Measurements from ENCODE around the gene ESYT3.
"Not testable (repeated sequence)": the region's sequence is repeated elsewhere in the genome, so short reads cannot be mapped to it uniquely, and the experiment has no call there.

The ESYT3 gene

DNA sequence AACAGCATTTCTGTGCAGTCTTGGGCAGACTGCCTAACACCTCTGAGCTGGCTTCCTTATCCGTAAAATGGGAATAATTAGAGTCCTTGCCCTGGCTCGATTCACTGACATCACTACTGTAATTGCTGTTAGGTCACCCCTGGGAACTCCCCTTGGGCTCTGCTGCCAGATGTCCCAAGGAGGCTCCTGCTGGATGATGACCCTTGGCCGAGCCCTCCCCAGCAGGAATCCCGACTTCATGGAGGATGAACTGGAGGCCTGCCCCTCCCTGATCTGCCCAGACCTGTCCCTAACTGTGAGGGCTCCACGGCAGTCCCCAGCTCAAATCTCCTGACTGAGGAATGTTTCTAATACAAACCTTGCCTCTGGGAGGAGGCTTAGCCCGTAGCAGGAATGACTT lies 18.0 kb downstream of the ESYT3 start:
- H3K9me3 ChIP-seq (ENCODE audit: low read length), result no peaks in the 10 kb centered on the region
- no peaks in the 10 kb centered on the region for H3K36me3 ChIP-seq (ENCODE audit: insufficient read depth, low read length)
- peaks cover 3% of the 10 kb centered on the region for H3K4me1 ChIP-seq (ENCODE audit: insufficient read depth, low read length)
- H2AFZ ChIP-seq (ENCODE audit: low read depth, low read length), result no peak overlapping the region
- no peak overlapping the region for H3K4me3 ChIP-seq (ENCODE audit: low read length)
- peaks cover 7% of the 10 kb centered on the region for H3K27me3 ChIP-seq (ENCODE audit: insufficient read depth, low read length)

DNA sequence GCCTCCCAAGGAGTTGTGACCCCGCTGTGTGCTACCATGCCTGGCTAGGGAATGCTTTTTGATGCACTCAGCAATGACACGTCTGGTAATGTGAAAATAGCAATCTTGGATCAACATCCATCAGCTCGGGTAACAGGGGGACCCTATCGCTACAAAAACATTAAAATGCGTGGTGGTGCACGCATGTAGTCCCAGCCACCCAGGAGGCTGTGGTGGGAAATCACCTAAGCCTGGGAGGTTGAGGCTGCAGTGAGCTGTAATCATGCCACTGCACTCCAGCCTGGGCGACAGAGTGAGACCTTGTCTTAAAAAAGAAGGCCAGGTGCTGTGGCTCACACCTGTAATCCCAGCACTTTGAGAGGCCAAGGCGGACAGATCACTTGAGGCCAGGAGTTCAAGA lies 19.5 kb downstream of the ESYT3 start:
- H2AFZ ChIP-seq (ENCODE audit: low read depth, low read length); H3K9me3 ChIP-seq (ENCODE audit: low read length); H3K4me3 ChIP-seq (ENCODE audit: low read length); H3K4me1 ChIP-seq (ENCODE audit: insufficient read depth, low read length); H3K36me3 ChIP-seq (ENCODE audit: insufficient read depth, low read length); H3K27me3 ChIP-seq (ENCODE audit: insufficient read depth, low read length): not testable (repeated sequence)

DNA sequence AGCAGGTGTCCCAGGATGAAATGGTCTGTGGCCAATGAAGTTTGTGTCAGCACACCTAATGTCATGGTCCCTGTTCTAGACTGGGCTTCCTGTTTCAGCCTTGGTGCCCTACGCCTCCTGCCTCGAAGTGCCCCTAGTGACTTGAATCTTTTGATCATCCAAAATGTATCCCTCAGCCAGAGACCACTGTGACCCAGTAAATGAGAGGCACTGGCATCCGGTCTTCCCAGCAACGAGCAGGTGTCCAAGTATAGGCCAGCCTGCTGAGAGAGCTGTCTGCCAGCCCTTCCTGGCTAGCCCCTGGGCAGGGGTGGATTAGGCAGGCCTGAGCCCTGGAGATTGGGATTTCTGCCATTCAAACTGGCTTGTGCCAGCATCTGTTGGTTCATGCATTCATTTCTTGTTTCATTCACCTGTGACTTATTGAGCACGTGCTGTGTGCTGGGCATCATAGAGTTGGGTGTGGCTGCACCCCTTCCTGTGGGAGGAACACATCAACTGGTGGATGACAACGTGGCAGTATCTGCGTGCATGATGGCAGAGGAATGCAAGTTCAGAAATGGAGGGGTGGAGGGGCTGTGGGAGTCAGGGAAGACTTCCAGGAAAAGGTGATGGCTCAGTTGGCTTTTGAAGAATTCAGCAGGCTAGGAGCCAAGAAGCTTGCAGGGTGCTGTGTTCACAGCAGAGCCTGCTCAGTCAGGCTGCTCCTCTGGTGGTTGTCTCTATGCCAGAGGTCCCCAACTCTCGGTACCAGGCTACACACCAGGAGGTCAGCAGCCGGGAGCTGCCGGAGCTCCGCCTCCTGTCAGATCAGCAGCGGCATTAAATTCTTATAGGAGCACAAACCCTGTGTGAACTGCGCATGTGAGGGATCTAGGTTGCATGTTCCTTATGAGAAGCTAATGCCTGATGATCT lies 21.6 kb downstream of the ESYT3 start:
- peaks cover 3% of the 10 kb centered on the region for H3K4me1 ChIP-seq (ENCODE audit: insufficient read depth, low read length)
- no peak overlapping the region for H3K4me3 ChIP-seq (ENCODE audit: low read length)
- no peak overlapping the region for H2AFZ ChIP-seq (ENCODE audit: low read depth, low read length)
- no peaks in the 10 kb centered on the region for H3K27me3 ChIP-seq (ENCODE audit: insufficient read depth, low read length)
- no peaks in the 10 kb centered on the region for H3K9me3 ChIP-seq (ENCODE audit: low read length)
- H3K36me3 ChIP-seq (ENCODE audit: insufficient read depth, low read length), result no peaks in the 10 kb centered on the region

DNA sequence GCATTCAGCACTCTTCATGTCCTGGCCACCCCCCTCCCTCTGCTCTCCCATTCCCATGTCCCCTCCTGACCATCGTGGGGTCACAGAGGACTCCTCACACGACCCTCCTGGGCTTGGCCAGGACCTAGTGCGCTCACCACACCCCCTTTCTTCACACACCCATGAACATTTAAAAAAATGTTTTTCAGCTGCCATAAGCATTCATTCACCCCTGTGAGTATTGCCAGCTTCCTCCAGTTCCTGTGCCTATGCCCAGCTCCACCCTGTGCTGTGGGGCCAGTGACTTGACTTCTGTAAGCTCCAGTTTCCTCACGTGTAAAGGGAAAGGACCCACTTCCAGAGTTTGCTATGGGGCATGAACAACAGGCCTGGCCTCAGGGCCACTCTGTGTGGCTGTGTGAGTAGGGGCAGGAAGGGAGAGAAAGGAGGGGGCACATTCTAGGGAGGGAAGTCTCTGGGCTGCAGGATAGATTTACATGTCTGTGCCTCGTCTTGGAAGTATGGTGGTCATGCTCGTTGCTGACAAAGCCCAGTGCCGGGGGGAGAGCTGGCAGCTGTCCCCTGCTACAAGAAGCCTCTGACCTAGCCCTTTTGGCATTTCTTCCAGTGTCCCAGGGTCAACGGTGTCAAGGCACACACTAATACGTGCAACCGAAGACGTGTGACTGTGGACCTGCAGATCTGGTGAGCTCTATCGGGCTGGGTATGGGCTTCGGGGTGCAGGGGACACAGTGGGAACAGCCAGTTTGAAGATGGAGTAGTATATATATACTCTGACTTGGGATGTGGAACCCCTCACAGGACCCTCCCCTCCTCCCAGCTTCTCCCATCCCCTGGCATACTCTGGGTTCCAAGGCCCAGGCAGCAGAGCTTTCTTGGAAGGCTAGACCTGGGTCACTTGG lies 22.8 kb downstream of the ESYT3 start:
- Histone ChIP-seq H2AFZ (ENCODE audit: low read depth, low read length) (no peak overlapping the region), H3K9me3 (ENCODE audit: low read length) (no peaks in the 10 kb centered on the region), H3K27me3 (ENCODE audit: insufficient read depth, low read length) (no peaks in the 10 kb centered on the region), H3K4me3 (ENCODE audit: low read length) (no peak overlapping the region), H3K4me1 (ENCODE audit: insufficient read depth, low read length) (peaks cover 3% of the 10 kb centered on the region), H3K36me3 (ENCODE audit: insufficient read depth, low read length) (no peaks in the 10 kb centered on the region)

DNA sequence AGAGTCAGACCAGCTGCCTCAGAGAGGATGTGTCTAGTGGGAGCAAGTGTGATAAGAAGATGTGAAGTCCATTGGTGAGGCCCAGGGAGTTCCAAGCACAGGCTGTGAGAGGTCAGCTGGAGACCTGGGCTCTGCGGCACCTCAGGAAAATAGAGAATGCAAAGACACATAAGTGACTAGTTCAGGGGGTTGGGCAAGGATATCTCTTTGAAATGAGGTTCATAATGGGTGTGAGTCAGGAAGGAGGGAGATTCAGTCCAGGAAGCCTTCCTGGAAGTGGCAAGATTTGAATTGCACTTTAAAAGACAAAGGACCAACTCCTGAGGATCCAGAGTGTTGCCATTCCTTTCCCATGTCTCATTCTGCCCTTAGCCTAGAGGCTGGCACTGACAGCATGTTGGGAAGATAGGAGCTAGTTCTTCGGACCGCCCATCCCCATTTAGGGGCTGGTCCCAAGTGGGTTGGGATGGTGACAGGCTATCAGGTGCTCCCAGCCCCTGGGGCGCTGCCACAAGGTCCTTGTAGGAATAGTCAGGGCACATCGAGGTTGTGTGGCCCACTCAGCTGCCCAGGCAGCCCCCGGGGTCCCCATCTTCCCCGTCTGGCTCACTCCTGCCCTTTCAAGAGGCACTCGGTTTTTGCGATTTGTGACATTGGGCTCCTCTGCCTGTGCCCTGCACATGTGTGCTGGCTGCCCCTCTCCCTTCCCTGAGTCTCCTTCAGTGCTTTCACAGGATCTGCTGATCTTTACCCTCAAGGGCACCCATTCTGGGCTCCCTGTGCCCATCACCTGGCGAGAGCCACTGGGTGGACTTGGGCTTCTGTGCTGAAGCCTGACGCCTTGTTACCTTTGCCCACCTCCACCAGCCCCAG lies 23.7 kb downstream of the ESYT3 start:
- Histone ChIP-seq H3K27me3 (ENCODE audit: insufficient read depth, low read length) (no peaks in the 10 kb centered on the region), H2AFZ (ENCODE audit: low read depth, low read length) (no peak overlapping the region), H3K4me3 (ENCODE audit: low read length) (no peak overlapping the region), H3K36me3 (ENCODE audit: insufficient read depth, low read length) (no peaks in the 10 kb centered on the region), H3K4me1 (ENCODE audit: insufficient read depth, low read length) (peaks cover 3% of the 10 kb centered on the region), H3K9me3 (ENCODE audit: low read length) (no peaks in the 10 kb centered on the region)

DNA sequence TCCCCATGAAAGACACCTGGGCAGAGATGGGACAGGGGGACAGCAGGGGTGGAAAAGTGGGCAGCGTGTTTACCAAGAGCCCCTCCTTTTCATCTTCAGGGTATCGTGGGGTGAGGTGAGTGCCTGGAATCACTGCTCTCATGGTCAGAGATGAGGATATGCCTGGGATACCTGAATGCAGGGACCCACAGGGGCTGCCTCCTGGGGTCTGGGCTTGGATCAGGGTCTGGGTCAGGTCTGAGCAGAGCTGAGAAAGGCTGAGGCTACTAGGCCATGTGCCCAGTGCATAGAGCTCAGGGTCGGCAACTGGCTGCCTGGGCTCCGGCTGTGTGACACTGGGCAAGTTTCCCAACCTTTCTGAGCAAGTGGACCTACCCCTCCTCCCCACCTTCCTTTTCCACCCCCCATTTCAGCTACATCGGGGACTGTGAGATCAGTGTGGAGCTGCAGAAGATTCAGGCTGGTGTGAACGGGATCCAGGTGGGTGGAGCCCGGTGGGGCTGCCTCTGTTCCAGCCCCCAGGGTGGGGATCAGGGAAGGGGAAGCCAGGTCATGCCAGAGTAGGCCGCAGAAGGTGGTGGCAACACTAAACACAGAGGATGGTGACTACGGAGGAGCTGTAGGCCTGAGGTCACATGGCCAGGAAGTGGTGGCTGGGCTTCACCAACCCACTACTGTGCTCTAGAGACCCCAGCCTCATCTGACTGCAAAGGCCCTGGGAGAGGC lies 24.5 kb downstream of the ESYT3 start:
- no peaks in the 10 kb centered on the region for H3K36me3 ChIP-seq (ENCODE audit: insufficient read depth, low read length)
- H2AFZ ChIP-seq (ENCODE audit: low read depth, low read length), result no peak overlapping the region
- H3K4me3 ChIP-seq (ENCODE audit: low read length), result no peak overlapping the region
- no peaks in the 10 kb centered on the region for H3K27me3 ChIP-seq (ENCODE audit: insufficient read depth, low read length)
- no peaks in the 10 kb centered on the region for H3K9me3 ChIP-seq (ENCODE audit: low read length)
- H3K4me1 ChIP-seq (ENCODE audit: insufficient read depth, low read length), result peaks cover 3% of the 10 kb centered on the region

DNA sequence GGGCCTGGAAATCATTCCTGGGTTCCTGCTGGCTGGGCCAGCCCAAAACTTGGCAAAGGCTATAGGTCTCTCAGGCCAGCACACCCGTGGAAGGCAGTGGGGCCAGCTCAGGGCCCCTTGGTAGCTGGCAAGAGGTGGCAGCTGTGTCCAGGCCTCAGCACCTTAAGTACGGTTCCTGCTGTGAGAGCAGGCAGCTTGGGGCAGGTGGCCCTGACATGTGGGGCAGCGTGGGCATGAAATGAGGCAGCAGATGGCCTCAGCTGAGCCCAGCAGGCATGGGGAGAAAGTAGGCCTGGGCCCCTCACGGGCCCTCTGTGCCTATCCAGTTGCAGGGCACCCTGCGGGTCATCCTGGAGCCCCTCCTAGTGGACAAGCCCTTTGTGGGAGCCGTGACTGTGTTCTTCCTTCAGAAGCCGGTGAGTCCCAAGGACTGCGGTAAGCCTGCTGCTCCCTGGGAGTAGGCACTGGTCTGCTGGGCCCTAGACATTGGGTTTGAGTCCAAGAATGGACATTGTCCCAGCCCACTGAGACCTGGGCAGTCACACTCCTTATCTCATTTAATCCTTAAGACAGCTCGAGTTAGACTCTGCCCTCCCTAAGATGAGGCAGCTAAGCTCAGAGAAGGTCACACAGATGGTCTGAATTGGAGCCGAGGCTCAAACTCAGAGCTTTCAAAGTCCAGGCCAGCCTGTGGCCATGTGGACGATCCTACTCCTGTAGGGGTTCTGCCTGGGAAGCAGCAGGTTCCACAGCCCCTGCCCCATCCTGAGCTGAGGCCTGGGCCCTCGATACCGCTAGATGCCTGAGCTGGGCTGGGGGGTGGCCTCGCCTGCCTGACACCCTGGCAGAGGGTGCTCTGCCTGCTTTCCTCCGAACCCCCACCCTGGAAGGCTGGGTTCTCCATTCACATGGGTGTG lies 25.5 kb downstream of the ESYT3 start:
- Histone ChIP-seq H3K4me1 (ENCODE audit: insufficient read depth, low read length) (peaks cover 3% of the 10 kb centered on the region), H2AFZ (ENCODE audit: low read depth, low read length) (no peak overlapping the region)

DNA sequence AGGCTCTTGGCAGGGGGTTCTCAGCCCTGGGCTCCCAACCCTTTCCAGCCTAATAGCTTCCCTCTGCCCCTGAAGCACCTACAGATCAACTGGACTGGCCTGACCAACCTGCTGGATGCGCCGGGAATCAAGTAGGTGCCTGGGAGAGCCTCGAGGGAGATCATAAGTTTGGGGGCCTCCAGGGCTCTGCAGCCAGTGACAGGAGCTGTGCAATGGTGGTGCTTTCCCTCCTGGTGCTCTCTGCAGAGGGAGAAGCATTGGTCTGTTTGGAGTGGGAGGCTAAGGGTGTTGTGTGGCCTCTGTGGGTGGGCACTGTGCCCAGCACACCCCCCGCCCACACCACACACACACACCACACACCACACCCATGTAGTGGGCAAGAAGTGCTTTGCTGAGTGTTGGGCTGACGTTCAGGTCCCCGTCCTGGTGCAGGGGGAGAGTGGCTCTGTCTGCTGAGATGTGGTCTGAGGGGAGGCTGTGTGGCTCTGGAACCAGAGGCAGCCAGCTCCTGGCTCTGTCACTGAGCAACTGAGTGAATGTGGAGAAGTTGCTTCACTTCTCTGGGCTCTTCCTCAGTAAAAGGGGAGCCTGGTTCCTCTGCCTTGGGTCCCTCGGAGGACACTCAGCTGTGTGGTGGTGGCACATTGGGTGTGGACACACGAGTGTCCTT lies 26.3 kb downstream of the ESYT3 start:
- no peak overlapping the region for H3K4me3 ChIP-seq (ENCODE audit: low read length)
- H2AFZ ChIP-seq (ENCODE audit: low read depth, low read length), result no peak overlapping the region

More for the DNA sequence above, 25.5 kb downstream of the ESYT3 start:
- H3K4me3 ChIP-seq (ENCODE audit: low read length), result no peak overlapping the region
- no peaks in the 10 kb centered on the region for H3K36me3 ChIP-seq (ENCODE audit: insufficient read depth, low read length)
- no peaks in the 10 kb centered on the region for H3K27me3 ChIP-seq (ENCODE audit: insufficient read depth, low read length)
- no peaks in the 10 kb centered on the region for H3K9me3 ChIP-seq (ENCODE audit: low read length)

DNA sequence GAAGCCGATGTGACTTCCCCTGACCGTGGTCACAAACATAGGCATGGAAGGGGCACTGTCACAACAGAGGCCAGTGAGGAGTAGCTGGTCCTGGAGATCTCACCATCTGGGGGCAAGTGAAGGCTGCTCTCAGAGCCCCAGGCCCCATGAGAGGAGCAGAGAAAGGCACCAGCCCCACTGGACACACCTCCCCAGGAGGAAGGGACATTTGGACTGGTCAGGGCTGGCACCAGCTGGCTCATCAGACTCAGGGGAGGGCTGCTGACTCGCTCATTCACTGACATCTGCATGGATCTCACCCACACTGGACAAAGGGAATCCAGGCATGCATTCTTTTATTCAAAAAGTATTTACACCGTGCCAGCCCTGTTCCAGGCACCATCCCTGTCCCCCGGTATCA lies 26.8 kb downstream of the ESYT3 start:
- no peaks in the 10 kb centered on the region for H3K27me3 ChIP-seq (ENCODE audit: insufficient read depth, low read length)
- H3K4me1 ChIP-seq (ENCODE audit: insufficient read depth, low read length), result peaks cover 3% of the 10 kb centered on the region
- no peaks in the 10 kb centered on the region for H3K9me3 ChIP-seq (ENCODE audit: low read length)
- H3K4me3 ChIP-seq (ENCODE audit: low read length), result no peak overlapping the region
- no peak overlapping the region for H2AFZ ChIP-seq (ENCODE audit: low read depth, low read length)
- no peaks in the 10 kb centered on the region for H3K36me3 ChIP-seq (ENCODE audit: insufficient read depth, low read length)

More for the DNA sequence above, 26.3 kb downstream of the ESYT3 start:
- H3K4me1 ChIP-seq (ENCODE audit: insufficient read depth, low read length), result peaks cover 3% of the 10 kb centered on the region
- H3K27me3 ChIP-seq (ENCODE audit: insufficient read depth, low read length), result no peaks in the 10 kb centered on the region
- H3K9me3 ChIP-seq (ENCODE audit: low read length), result no peaks in the 10 kb centered on the region
- H3K36me3 ChIP-seq (ENCODE audit: insufficient read depth, low read length), result no peaks in the 10 kb centered on the region

DNA sequence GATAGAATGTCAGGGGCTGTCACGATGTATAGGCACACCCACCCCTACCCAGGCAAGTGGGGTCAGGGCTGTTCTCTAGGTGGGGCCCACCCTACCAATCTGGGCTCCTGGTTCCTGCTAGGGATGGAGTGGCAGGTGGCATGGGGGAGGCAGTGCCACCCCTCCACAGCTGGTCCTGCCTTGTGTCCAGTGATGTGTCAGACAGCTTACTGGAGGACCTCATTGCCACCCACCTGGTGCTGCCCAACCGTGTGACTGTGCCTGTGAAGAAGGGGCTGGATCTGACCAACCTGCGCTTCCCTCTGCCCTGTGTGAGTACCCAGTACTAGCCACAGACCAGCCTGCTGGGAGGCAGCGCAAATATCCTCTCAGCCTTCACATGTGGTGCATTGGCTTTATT lies 27.5 kb downstream of the ESYT3 start:
- Histone ChIP-seq H3K27me3 (ENCODE audit: insufficient read depth, low read length) (no peaks in the 10 kb centered on the region), H3K4me3 (ENCODE audit: low read length) (no peak overlapping the region), H3K9me3 (ENCODE audit: low read length) (no peaks in the 10 kb centered on the region), H3K4me1 (ENCODE audit: insufficient read depth, low read length) (peaks cover 3% of the 10 kb centered on the region), H2AFZ (ENCODE audit: low read depth, low read length) (no peak overlapping the region), H3K36me3 (ENCODE audit: insufficient read depth, low read length) (no peaks in the 10 kb centered on the region)

All from neuron (in vitro differentiated cells).